Glutamatergic neuron (in vitro differentiated cells): ENCODE results near the gene NEO1. TPM values are rescaled to one million over a fixed set of nuclear protein-coding genes. Genes with fewer than 3 reads are reported as not detected.
A peak's percentile ranks its signal among the peaks of the same experiment; 100 is the strongest.
"Not testable (repeated sequence)": the region's sequence is repeated elsewhere in the genome, so short reads cannot be mapped to it uniquely, and the experiment has no call there.

Experiments
- DNase-seq: peaks from one replicate; pipeline ENCODE4 v3.0.0; 2022
- H3K27ac Mint-ChIP-seq: one replicate; pipeline ENCODE4 v1.8.0; 2020; ENCODE audit warnings: mild to moderate bottlenecking, mixed read lengths, inconsistent platforms; ENCODE audit not compliant: unreplicated experiment
- H3K27me3 Mint-ChIP-seq: one replicate; pipeline ENCODE4 v1.8.0; 2020; ENCODE audit warnings: mild to moderate bottlenecking, moderate library complexity, mixed read lengths, inconsistent platforms; ENCODE audit not compliant: unreplicated experiment
- H3K36me3 Mint-ChIP-seq: one replicate; pipeline ENCODE4 v1.8.0; 2020; ENCODE audit warnings: mild to moderate bottlenecking, mixed read lengths, inconsistent platforms; ENCODE audit not compliant: unreplicated experiment
- H3K4me1 Mint-ChIP-seq: one replicate; pipeline ENCODE4 v1.8.0; 2020; ENCODE audit warnings: mild to moderate bottlenecking, low read depth, mixed read lengths, inconsistent platforms; ENCODE audit not compliant: unreplicated experiment
- H3K4me3 Mint-ChIP-seq: one replicate; pipeline ENCODE4 v1.8.0; 2020; ENCODE audit warnings: mild to moderate bottlenecking, mixed read lengths, inconsistent platforms; ENCODE audit not compliant: unreplicated experiment
- H3K9me3 Mint-ChIP-seq: one replicate; pipeline ENCODE4 v1.8.0; 2020; ENCODE audit warnings: mild to moderate bottlenecking, moderate library complexity, mixed read lengths, inconsistent platforms; ENCODE audit not compliant: unreplicated experiment
- CTCF ChIP-seq: fragments of 200-600 bp; sonication (generic); IDR thresholded peaks from one replicate; pipeline ENCODE4 v1.5.0; 2021; ENCODE audit not compliant: partially characterized antibody, unreplicated experiment
- total RNA-seq: library from RNA; stranded (reverse); fragmentation: NEBNext Ultra II Directional; extraction: Animal tissue kit (Norgen Biotek cat#: 25700); gene quantifications from one replicate; pipeline ENCODE4 v1.2.1, GENCODE V29; 2021; ENCODE audit not compliant: unreplicated experiment

Gene NEO1
- total RNA-seq, 1 donor from 2014 or later: 157 TPM

GRCh38 chr15:73153447-73153846 is 101.2 kb downstream of the NEO1 start:
- no peaks in the 10 kb centered on the region for H3K27me3 Mint-ChIP-seq
- TF ChIP-seq CTCF: no peak
- H3K27ac Mint-ChIP-seq: no peak overlapping the region
- H3K4me1 Mint-ChIP-seq: no peaks in the 10 kb centered on the region
- H3K9me3 Mint-ChIP-seq: no peaks in the 10 kb centered on the region
- DNase-seq: no peak
- no peak overlapping the region for H3K4me3 Mint-ChIP-seq
- peaks cover 39% of the 10 kb centered on the region for H3K36me3 Mint-ChIP-seq

GRCh38 chr15:73156431-73157191 is 104.3 kb downstream of the NEO1 start:
- DNase-seq: no peak
- H3K27ac Mint-ChIP-seq: no peak overlapping the region
- peaks cover 31% of the 10 kb centered on the region for H3K36me3 Mint-ChIP-seq
- H3K4me3 Mint-ChIP-seq: no peak overlapping the region
- H3K9me3 Mint-ChIP-seq: no peaks in the 10 kb centered on the region
- no peaks in the 10 kb centered on the region for H3K4me1 Mint-ChIP-seq
- TF ChIP-seq CTCF: no peak
- no peaks in the 10 kb centered on the region for H3K27me3 Mint-ChIP-seq

GRCh38 chr15:73161546-73161945 is 109.3 kb downstream of the NEO1 start:
- DNase-seq: no peak
- H3K4me3 Mint-ChIP-seq: no peak overlapping the region
- peaks cover 2% of the 10 kb centered on the region for H3K27me3 Mint-ChIP-seq
- no peak for TF ChIP-seq CTCF
- no peaks in the 10 kb centered on the region for H3K4me1 Mint-ChIP-seq
- no peak overlapping the region for H3K27ac Mint-ChIP-seq
- H3K9me3 Mint-ChIP-seq: no peaks in the 10 kb centered on the region
- H3K36me3 Mint-ChIP-seq: peaks cover 22% of the 10 kb centered on the region

- TF ChIP-seq CTCF: no peak
Measured at GRCh38 chr15:73165435-73165834, 113.2 kb downstream of the NEO1 start.

GRCh38 chr15:73165844-73166243 is 113.6 kb downstream of the NEO1 start:
- Mint-ChIP-seq H3K4me1 (peaks cover 2% of the 10 kb centered on the region), H3K27me3 (peaks cover 4% of the 10 kb centered on the region), H3K9me3 (no peaks in the 10 kb centered on the region), H3K4me3 (no peak overlapping the region), H3K27ac (peak overlapping the region; percentile 13), H3K36me3 (peaks cover 18% of the 10 kb centered on the region)
- TF ChIP-seq CTCF: no peak
- DNase-seq: no peak

More at GRCh38 chr15:73165435-73165834, 113.2 kb downstream of the NEO1 start:
- H3K27me3 Mint-ChIP-seq: peaks cover 4% of the 10 kb centered on the region
- peak overlapping the region; percentile 13 for H3K27ac Mint-ChIP-seq
- no peaks in the 10 kb centered on the region for H3K4me1 Mint-ChIP-seq
- H3K9me3 Mint-ChIP-seq: no peaks in the 10 kb centered on the region
- H3K36me3 Mint-ChIP-seq: peaks cover 18% of the 10 kb centered on the region
- DNase-seq: no peak
- H3K4me3 Mint-ChIP-seq: no peak overlapping the region

GRCh38 chr15:73166711-73167110 is 114.4 kb downstream of the NEO1 start:
- not testable (repeated sequence) for H3K27ac Mint-ChIP-seq

More at GRCh38 chr15:73166711-73167110, 114.4 kb downstream of the NEO1 start:
- DNase-seq, H3K4me3 Mint-ChIP-seq, H3K9me3 Mint-ChIP-seq, H3K27me3 Mint-ChIP-seq, H3K4me1 Mint-ChIP-seq: not testable (repeated sequence)
- peaks cover 18% of the 10 kb centered on the region for H3K36me3 Mint-ChIP-seq
